Tibial nerve (tissue), 4 donors: ENCODE data around the gene YWHAH.

Experiments used
- CTCF ChIP-seq, 5 experiments: fragments of 200-600 bp in 3 of 5; fragments of 450-650 bp in 2 of 5; sonication (generic) in 3 of 5; IDR thresholded peaks; one replicate each; pipeline ENCODE4 v1.5.1; 2016 to 2019; ENCODE audit warnings: antibody characterized with exemption in 5 of 5, mild to moderate bottlenecking in 3 of 5, moderate library complexity in 2 of 5
- EP300 ChIP-seq, 2 donors: sonication (generic); formaldehyde crosslinking; IDR thresholded peaks; one replicate each; pipeline ENCODE4 v1.6.1; 2017; ENCODE audit warnings: antibody characterized with exemption in 2 of 2, mild to moderate bottlenecking in 1 of 2

GRCh38 chr22:31954535-31955523, 10.5 kb downstream of the YWHAH start:
- no peak for TF ChIP-seq CTCF (IDR thresholded peaks at IDR 0.05)
- TF ChIP-seq EP300 (IDR thresholded peaks at IDR 0.05), result peak in 1 of 2 donors; percentile 51
